Measurements from ENCODE around the gene CDH22.

CDH22 gene

GRCh38 chr20:46186210-46186609, 122.1 kb downstream of the CDH22 start:
- no peak for DNase-seq

- no peak for DNase-seq
Measured at GRCh38 chr20:46185353-46185752, 122.9 kb downstream of the CDH22 start.

GRCh38 chr20:46183768-46184167, 124.5 kb downstream of the CDH22 start:
- DNase-seq, result no peak

- no peak for DNase-seq
Measured at GRCh38 chr20:46182276-46183200, 125.8 kb downstream of the CDH22 start.

GRCh38 chr20:46179862-46180261, 128.4 kb downstream of the CDH22 start:
- DNase-seq, result no peak

GRCh38 chr20:46178891-46179290, 129.4 kb downstream of the CDH22 start:
- no peak for DNase-seq

GRCh38 chr20:46177768-46178167, 130.5 kb downstream of the CDH22 start:
- no peak for DNase-seq

- DNase-seq, result no peak
Measured at GRCh38 chr20:46176739-46177378, 131.4 kb downstream of the CDH22 start.

GRCh38 chr20:46175127-46175494, 133.2 kb downstream of the CDH22 start:
- DNase-seq, result no peak

- peak; percentile 40 for DNase-seq
Measured at GRCh38 chr20:46174469-46175126, 133.7 kb downstream of the CDH22 start.

- DNase-seq, result no peak
Measured at GRCh38 chr20:46173652-46174468, 134.4 kb downstream of the CDH22 start.

GRCh38 chr20:46172961-46173536, 135.2 kb downstream of the CDH22 start:
- no peak for DNase-seq

- DNase-seq, result no peak
Measured at GRCh38 chr20:46172455-46172854, 135.8 kb downstream of the CDH22 start.

GRCh38 chr20:46171909-46172308, 136.4 kb downstream of the CDH22 start:
- no peak for DNase-seq

GRCh38 chr20:46171476-46171875, 136.8 kb downstream of the CDH22 start:
- DNase-seq, result no peak

- DNase-seq, result no peak
Measured at GRCh38 chr20:46169245-46170171, 138.8 kb downstream of the CDH22 start.

GRCh38 chr20:46168438-46168837, 139.9 kb downstream of the CDH22 start:
- no peak for DNase-seq

- no peak for DNase-seq
Measured at GRCh38 chr20:46167080-46167479, 141.2 kb downstream of the CDH22 start.

- DNase-seq, result no peak
Measured at GRCh38 chr20:46164254-46164653, 144.0 kb downstream of the CDH22 start.

GRCh38 chr20:46161921-46162320, 146.4 kb downstream of the CDH22 start:
- no peak for DNase-seq

GRCh38 chr20:46160661-46161060, 147.6 kb downstream of the CDH22 start:
- no peak for DNase-seq

All from GDM1 (cell line).